Spleen (tissue), 11 donors: ENCODE results near the gene PPL. TPM values are rescaled to one million over a fixed set of nuclear protein-coding genes. Genes with fewer than 3 reads are reported as not detected.

Source experiments
- DNase-seq: peaks from one replicate; pipeline ENCODE4 v3.0.0-alpha.2; 2020
- H3K27ac ChIP-seq, 8 donors: fragments of 200-600 bp; sonication (generic) in 7 of 8; 1 replicate in 4 of 8; 2 replicates in 4 of 8; pipeline versions ENCODE4 v1.5.0 to v1.8.0; 2016 to 2021; ENCODE audit warnings: inconsistent platforms in 4 of 8, mild to moderate bottlenecking in 4 of 8, moderate library complexity in 1 of 8
- H3K27me3 ChIP-seq, 7 donors: fragments of 200-600 bp; sonication (generic) in 6 of 7; replicated peaks in 1 of 7; 1 replicate in 4 of 7; 2 replicates in 3 of 7; pipeline versions ENCODE4 v1.5.0 to v1.8.0; 2016 to 2021; ENCODE audit warnings: inconsistent platforms in 3 of 7, mild to moderate bottlenecking in 1 of 7
- H3K36me3 ChIP-seq, 6 donors: fragments of 200-600 bp; sonication (generic) in 5 of 6; 1 replicate in 4 of 6; 2 replicates in 2 of 6; pipeline versions ENCODE4 v1.5.0 to v1.8.0; 2016 to 2021; ENCODE audit warnings: inconsistent platforms in 2 of 6
- H3K4me1 ChIP-seq, 6 donors: fragments of 200-600 bp; sonication (generic) in 5 of 6; 1 replicate in 3 of 6; 2 replicates in 3 of 6; pipeline versions ENCODE4 v1.5.0 to v1.8.0; 2016 to 2021; ENCODE audit warnings: inconsistent platforms in 3 of 6
- H3K4me3 ChIP-seq, 8 donors: fragments of 200-600 bp; sonication (generic) in 7 of 8; 1 replicate in 4 of 8; 2 replicates in 4 of 8; pipeline versions ENCODE4 v1.5.0 to v1.8.0; 2016 to 2021; ENCODE audit warnings: inconsistent platforms in 4 of 8, mild to moderate bottlenecking in 4 of 8, moderate library complexity in 2 of 8
- H3K9me3 ChIP-seq, 8 donors: fragments of 200-600 bp; sonication (generic) in 7 of 8; 1 replicate in 4 of 8; 2 replicates in 4 of 8; pipeline versions ENCODE4 v1.5.0 to v1.8.0; 2016 to 2021; ENCODE audit warnings: inconsistent platforms in 4 of 8
- POLR2A ChIP-seq, 3 donors: fragments of 450-650 bp; IDR thresholded peaks; one replicate each; pipeline ENCODE4 v1.5.1; 2017; ENCODE audit warnings: antibody characterized with exemption in 3 of 3, mild to moderate bottlenecking in 1 of 3
- POLR2AphosphoS5 ChIP-seq, 3 donors: sonication (generic); formaldehyde crosslinking; IDR thresholded peaks; one replicate each; pipeline ENCODE4 v1.5.1; 2017; ENCODE audit warnings: antibody characterized with exemption in 3 of 3
- WGBS, 5 donors: extraction: QIAGEN DNeasy Blood & Tissue Kit in 3 of 5; methylation state at CpG; one replicate each; pipeline versions ENCODE4 v1.1.5 to v1.1.7; 2013 to 2018; 5-methylcytosine and 5-hydroxymethylcytosine counted together
- intact Hi-C: fragments of 100-400 bp; cut with DNase I; formaldehyde crosslinking; loops from one replicate; pipeline ENCODE4 v1.15.0; 2023; ENCODE audit warnings: low total_unique reads
- polyA plus RNA-seq, 3 donors: library from polyadenylated mRNA; stranded (reverse); fragments of 200-250 nt; gene quantifications; one replicate each; pipeline ENCODE4 v1.2.1, GENCODE V29; 2013
- total RNA-seq, 7 donors: library from RNA; depleted of rRNA in 3 of 7; stranded (reverse); fragments of >200 nt in 3 of 7; fragmentation: NEBNext Ultra II Directional in 4 of 7; extraction: Animal tissue kit (Norgen Biotek cat#: 25700) in 4 of 7; gene quantifications; one replicate each; pipeline versions ENCODE4 v1.1.0 to v1.2.1, GENCODE V29; 2016 to 2021
- TF ChIP-seq, protein P1 (sequence below), 11 experiments: fragments of 200-600 bp in 7 of 11; fragments of 450-650 bp in 4 of 11; sonication (generic) in 4 of 11; IDR thresholded peaks in 8 of 11; conservative IDR thresholded peaks in 3 of 11; 1 replicate in 7 of 11; 2 replicates in 4 of 11; pipeline versions ENCODE4 v1.4.0 to v1.8.0; 2016 to 2021; ENCODE audit warnings: antibody characterized with exemption in 11 of 11, inconsistent platforms in 4 of 11, mild to moderate bottlenecking in 1 of 11
- donor health status: healthy with polysubstance abuse.
- donor health status: DM: no; HTN: no; CAD: no; lungs with moderate emphysema.
- donor health status: DM: no; HTN: no; CAD: no.
- donor health status: Bipolar disorder and iron deficiency.
- donor health status: healthy.
- donor health status: DM: no; HTN: no; CAD: no.
- donor health status: DM: yes; HTN: yes; CAD: no.

PPL gene
- total and polyA plus RNA-seq, 10 donors = 0.11 to 0.77 (median 0.20) TPM; not detected in 3

GRCh38 chr16:4855371-4855770 is 81.6 kb downstream of the PPL start:
- H3K27ac ChIP-seq = peak overlapping the region in 3 of 8 donors; percentile 94 to 99 (median 98)
- TF ChIP-seq POLR2A (IDR thresholded peaks at IDR 0.05) = no peak
- TF ChIP-seq, protein P1, sequence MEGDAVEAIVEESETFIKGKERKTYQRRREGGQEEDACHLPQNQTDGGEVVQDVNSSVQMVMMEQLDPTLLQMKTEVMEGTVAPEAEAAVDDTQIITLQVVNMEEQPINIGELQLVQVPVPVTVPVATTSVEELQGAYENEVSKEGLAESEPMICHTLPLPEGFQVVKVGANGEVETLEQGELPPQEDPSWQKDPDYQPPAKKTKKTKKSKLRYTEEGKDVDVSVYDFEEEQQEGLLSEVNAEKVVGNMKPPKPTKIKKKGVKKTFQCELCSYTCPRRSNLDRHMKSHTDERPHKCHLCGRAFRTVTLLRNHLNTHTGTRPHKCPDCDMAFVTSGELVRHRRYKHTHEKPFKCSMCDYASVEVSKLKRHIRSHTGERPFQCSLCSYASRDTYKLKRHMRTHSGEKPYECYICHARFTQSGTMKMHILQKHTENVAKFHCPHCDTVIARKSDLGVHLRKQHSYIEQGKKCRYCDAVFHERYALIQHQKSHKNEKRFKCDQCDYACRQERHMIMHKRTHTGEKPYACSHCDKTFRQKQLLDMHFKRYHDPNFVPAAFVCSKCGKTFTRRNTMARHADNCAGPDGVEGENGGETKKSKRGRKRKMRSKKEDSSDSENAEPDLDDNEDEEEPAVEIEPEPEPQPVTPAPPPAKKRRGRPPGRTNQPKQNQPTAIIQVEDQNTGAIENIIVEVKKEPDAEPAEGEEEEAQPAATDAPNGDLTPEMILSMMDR (IDR thresholded peaks at IDR 0.05 in 8 of 11, conservative IDR thresholded peaks at IDR 0.05 in 3 of 11) = no peak
- no peak for TF ChIP-seq POLR2AphosphoS5 (IDR thresholded peaks at IDR 0.05)
- H3K27me3 ChIP-seq = no peaks in the 10 kb centered on the region
- intact Hi-C loops = no loop called here
- no peaks in the 10 kb centered on the region for H3K9me3 ChIP-seq
- H3K4me1 ChIP-seq = peaks cover 19 to 89% (median 53%) of the 10 kb centered on the region in 6 donors
- peaks cover 0 to 79% (median 68%) of the 10 kb centered on the region in 6 donors for H3K36me3 ChIP-seq
- no peak for DNase-seq
- 72 to 95% (median 90%) methylated on average over 4 to 5 of the region's 5 CpGs for WGBS, 5 donors
- no peak overlapping the region for H3K4me3 ChIP-seq

- peaks cover 0 to 48% (median 40%) of the 10 kb centered on the region in 6 donors for H3K36me3 ChIP-seq
Measured at GRCh38 chr16:4852221-4852872, 84.6 kb downstream of the PPL start.

GRCh38 chr16:4850211-4850610 is 86.7 kb downstream of the PPL start:
- WGBS, 5 donors = 71 to 87% (median 78%) methylated on average over 3 of the region's 3 CpGs
- H3K4me3 ChIP-seq = peak overlapping the region in 4 of 8 donors; percentile 95 to 98 (median 96)
- peaks cover 46 to 87% (median 74%) of the 10 kb centered on the region in 6 donors for H3K4me1 ChIP-seq
- H3K27ac ChIP-seq = peak overlapping the region in 7 of 8 donors; percentile 9 to 100 (median 94)
- TF ChIP-seq POLR2A (IDR thresholded peaks at IDR 0.05) (no peak), POLR2AphosphoS5 (IDR thresholded peaks at IDR 0.05) (no peak)
- TF ChIP-seq, protein P1 (IDR thresholded peaks at IDR 0.05 in 8 of 11, conservative IDR thresholded peaks at IDR 0.05 in 3 of 11) = no peak
- peaks cover 0 to 31% (median 23%) of the 10 kb centered on the region in 6 donors for H3K36me3 ChIP-seq
- no peaks in the 10 kb centered on the region for H3K27me3 ChIP-seq
- DNase-seq = no peak
- intact Hi-C loops = no loop called here
- H3K9me3 ChIP-seq = no peaks in the 10 kb centered on the region

More at GRCh38 chr16:4852221-4852872, 84.6 kb downstream of the PPL start:
- intact Hi-C loops = no loop called here
- DNase-seq = no peak
- TF ChIP-seq, protein P1 (IDR thresholded peaks at IDR 0.05 in 8 of 11, conservative IDR thresholded peaks at IDR 0.05 in 3 of 11) = no peak
- TF ChIP-seq POLR2A (IDR thresholded peaks at IDR 0.05) = no peak
- peak in 1 of 3 donors; percentile 56 for TF ChIP-seq POLR2AphosphoS5 (IDR thresholded peaks at IDR 0.05)
- H3K9me3 ChIP-seq = no peaks in the 10 kb centered on the region
- H3K27ac ChIP-seq = peak overlapping the region; percentile 45 to 99 (median 71)
- H3K4me1 ChIP-seq = peaks cover 36 to 91% (median 64%) of the 10 kb centered on the region in 6 donors
- no peak overlapping the region for H3K4me3 ChIP-seq
- H3K27me3 ChIP-seq = no peaks in the 10 kb centered on the region
- 55 to 80% (median 75%) methylated on average over 1 of the region's 1 CpG for WGBS, 5 donors
